GM21529 (cell line): Measurements from ENCODE around the gene PTGFRN.
"Not testable (repeated sequence)": the region's sequence is repeated elsewhere in the genome, so short reads cannot be mapped to it uniquely, and the experiment has no call there.

Source experiments
- ATAC-seq: cut with Tn5 transposase; IDR thresholded peaks from one replicate; pipeline ENCODE4 v1.9.1; 2021; ENCODE audit not compliant: unreplicated experiment

The PTGFRN gene

DNA sequence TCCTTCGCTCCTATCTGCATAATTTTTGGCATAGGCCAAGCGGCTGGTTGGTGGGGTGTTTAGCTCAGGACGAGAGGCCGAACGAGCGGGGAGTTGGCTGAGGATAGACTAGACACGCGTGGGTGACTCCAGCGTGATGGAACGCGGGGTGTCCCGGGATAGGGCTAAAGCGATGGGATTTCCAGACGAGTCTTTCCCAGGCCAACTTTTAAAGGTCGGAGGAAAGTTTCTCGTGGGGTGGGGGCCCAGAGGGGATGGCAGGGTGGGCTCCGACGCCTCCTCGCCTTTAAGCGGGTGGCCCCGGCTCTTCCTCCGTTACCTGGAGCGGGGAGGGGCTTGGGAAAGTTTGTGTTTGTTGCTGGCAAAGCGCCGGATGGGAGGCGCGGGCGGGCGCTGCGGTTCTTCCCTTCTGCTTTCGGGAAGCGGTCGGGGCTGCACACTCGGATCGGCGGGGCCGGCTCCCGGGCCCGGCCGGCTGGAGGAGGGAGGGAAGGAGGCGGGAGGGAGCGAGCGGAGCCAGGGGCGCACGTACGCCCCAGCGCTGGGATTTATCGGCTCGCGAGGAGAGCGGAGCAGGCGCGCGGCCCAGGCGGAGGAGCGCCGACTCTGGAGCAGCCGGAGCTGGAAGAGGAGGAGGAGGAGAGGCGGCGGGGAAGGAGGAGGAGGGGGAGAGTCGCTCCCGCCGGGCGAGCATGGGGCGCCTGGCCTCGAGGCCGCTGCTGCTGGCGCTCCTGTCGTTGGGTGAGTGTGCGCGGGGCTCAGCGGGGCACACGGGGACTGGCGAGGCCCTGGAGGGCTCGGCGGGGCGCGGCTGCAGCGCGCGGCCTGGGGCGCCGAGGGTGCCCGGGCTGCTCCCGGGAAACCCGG is at the start of gene PTGFRN:
Gene PTGFRN, plus strand, starts transcription at position 405 of the 867 bp plus-strand sequence. Its CDS starts 288 bp downstream, at position 693.
- no peak for ATAC-seq

GRCh38 chr1:116860167-116860566 is 49.5 kb upstream of the PTGFRN start:
- ATAC-seq, result not testable (repeated sequence)

DNA sequence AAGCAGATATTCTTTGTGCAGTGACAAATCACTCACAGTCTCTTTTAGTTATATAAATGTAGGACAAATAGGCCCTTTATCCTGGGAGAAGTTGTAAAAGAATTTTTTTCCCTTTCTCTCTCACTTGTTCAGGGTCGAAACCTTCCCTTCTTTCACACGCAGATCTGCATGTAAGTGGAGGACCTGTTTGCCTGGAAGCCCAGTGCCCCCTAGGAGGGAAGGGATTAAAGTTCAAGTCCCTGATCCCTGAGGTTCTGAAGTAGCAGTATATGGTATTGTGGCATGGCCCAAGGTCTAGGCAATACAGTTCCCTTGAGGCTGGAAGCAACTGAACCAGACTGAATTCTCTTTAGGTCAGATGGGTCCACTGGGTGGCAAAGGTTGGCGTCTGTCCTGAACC is 48.6 kb upstream of the PTGFRN start:
- no peak for ATAC-seq

GRCh38 chr1:116863031-116863430 is 46.7 kb upstream of the PTGFRN start:
- ATAC-seq, result not testable (repeated sequence)

DNA sequence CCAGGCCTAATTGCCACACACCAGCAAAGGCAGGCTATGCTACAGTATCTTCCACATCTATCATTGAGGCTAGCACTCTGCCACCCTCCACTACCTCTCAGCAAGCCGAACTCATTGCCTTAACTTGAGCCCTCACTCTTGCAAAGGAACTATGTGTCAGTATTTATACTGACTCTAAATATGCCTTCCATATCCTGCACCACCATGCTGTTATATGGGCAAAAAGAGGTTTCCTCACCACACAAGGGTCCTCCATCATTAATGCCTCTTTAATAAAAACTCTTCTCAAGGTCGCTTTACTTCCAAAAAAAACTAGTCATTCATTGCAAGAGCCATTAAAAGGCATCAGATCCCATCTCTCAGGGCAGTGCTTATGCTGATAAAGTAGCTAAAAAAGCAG is 43.2 kb upstream of the PTGFRN start:
- not testable (repeated sequence) for ATAC-seq

DNA sequence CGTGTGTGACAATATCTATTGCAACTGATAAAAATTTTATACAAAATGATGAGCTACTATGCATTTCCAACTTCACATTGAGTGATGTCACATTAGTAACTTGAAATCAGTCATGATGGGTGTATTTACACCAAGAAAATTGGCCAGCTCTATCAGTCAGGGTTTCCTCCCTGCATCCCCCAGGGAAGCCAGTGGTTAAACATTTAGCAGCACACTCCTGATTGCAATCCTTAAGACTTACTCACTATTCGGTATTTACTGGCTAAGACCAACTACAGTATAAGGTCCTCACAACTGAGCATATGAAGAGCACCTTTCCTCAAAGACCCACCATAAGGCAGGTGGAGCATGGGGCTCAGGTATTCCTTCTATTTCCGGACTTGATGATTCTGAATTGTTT is 41.3 kb upstream of the PTGFRN start:
- ATAC-seq, result no peak

DNA sequence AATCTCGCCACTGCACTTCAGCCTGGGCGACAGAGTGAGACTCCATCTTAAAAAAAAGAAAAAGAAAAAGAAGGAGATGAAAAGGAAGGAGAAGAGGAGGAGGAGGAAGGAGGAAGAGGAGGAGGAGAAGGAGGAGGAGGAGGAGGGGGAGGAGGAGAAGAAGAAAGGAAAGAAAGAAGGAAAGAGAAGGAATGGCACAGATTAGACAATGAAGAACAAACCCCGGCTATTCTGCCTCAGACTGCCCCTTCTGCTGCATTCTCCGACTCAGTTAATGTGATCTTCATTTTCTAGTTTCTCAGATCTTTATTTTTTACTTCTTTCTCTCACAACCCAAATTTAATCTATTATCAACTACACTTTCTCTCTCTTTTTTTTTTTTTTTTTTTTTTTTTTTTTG is 40.1 kb upstream of the PTGFRN start:
- ATAC-seq, result no peak

GRCh38 chr1:116870300-116870699 is 39.4 kb upstream of the PTGFRN start:
- no peak for ATAC-seq

GRCh38 chr1:116871779-116872146 is 38.0 kb upstream of the PTGFRN start:
- no peak for ATAC-seq

GRCh38 chr1:116873680-116874271 is 35.9 kb upstream of the PTGFRN start:
- no peak for ATAC-seq

GRCh38 chr1:116874733-116875249 is 34.9 kb upstream of the PTGFRN start:
- ATAC-seq, result no peak

DNA sequence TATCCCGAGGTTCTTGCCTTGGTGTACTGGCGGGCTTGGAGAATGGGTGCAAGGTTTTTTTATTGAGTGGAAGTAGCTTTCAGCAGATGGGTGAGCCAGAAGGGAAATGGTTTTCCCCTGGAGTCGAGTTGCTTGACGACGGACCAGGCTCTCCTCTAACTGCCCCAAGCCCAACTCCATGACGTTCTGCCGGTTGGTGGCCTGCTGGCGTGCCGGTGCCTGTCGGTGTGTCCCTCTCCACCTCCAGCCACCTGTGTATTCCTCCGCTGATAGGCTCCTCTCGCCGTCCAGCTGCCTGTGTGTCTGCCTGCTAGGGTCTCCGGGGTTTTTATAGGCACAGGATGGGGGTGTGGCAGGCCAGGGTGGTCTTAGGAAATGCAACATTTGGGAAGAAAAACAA is 34.3 kb upstream of the PTGFRN start:
- no peak for ATAC-seq

DNA sequence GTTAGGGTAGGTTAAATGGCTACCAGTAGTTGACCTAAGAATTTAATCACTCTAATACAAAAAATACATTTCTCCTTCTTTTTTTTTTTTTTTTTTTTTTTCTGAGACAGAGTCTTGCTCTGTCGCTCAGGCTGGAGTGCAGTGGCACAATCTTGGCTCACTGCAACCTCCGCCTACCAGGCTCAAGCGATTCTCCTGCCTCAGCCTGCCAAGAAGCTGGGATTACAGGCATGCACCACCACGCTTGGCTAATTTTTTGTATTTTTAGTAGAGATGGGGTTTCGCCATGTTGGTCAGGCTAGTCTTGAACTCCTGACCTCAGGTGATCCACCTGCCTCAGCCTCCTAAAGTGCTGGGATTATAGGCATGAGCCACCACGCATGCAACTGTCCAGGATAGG is 33.8 kb upstream of the PTGFRN start:
- not testable (repeated sequence) for ATAC-seq

DNA sequence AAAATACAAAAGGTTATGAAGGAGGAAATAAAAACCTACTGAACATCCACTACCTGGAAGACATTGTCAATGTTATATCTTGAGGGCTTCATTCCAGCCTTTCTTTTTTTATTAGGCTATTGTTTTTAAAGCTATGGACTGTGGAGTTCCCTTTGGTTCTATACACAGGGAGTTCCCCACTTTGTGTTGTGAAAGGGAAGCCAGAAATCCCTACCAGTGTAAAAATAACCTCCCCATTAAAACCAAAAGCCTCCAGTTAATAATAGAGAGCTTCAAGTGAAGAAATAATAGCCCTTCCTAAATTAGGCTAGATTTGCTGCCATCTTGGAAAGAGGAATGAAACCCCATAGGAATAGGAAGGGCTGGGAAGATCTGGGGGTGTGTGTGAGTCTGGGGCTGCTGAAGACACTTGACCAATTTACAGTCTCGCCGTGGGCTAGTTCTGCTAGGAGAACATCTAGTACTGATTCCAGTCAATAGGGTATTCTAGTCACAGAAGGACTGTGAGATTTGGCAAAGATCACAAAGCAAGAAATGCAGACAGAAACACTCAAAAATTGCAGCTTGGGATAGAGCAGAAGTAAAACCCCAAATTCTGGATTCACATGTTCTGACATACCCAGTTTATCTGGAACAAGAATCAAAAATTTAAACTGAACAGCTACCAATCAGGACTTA is 32.4 kb upstream of the PTGFRN start:
- no peak for ATAC-seq

DNA sequence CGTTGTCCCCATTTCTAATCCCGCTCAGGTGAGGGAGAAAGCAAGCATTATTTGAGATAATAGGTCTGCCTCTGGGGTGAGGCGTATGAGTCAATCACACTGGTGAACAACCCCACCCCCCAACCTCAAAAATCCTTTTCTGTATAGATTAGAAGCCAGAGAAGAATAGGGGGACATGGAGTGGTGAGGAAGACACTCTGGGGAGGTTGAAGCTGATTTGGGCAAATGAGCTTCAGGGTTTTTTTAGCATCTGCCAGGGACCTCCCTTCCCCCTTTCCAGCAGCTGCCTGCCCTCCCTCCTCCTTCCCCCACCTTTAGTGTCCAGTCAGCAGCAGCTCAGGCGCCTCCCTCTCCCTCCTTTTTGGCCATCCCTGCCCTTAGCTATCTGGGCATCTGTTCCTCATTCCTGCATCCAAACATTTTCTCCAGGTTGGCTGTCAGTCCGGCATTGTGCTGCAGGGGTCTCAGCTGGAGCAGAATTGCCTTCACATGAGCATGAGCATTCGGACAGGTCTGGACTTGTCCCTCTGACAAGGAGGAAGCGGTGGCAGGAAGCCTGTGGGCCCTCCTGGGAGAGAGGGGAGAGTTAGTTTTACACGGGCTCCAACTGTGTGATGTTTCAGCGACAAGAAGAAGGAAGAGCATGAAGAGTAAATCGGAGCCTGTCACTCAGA is 30.8 kb upstream of the PTGFRN start:
- ATAC-seq, result peak; percentile 50

DNA sequence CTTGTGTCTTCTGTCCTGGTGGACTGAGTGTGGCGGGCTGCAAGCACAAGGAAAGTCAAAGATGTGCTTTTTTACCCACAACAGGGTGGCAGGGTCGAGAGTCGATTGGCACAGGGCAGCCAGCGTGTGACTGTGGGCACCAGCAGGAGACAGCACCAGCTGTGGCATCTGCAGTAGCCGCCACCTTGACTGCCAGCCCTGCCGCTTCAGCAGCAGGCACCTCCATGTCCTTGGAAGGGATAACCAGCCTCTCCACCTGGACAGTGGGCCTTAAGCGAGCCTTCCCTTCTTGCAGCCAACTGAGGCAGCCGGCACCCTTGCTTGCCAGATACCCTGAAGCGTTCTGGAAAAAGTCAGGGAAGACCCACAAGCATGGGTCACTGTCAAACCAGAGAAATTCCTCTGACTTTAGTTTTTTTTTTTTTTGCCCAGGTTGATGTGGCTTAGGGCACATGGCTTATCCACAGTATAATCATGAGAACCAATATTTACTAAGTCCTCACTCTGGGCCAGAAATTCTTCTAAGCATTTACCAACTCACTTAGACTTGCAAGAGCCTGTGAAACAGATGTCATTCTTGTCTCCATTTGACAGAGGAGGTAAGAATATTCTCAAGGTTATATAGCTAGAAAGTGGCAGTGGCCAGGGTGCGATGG is 30.1 kb upstream of the PTGFRN start:
- ATAC-seq, result no peak

GRCh38 chr1:116880917-116881316 is 28.8 kb upstream of the PTGFRN start:
- no peak for ATAC-seq

- no peak for ATAC-seq
Measured at GRCh38 chr1:116881879-116882520, 27.7 kb upstream of the PTGFRN start.

DNA sequence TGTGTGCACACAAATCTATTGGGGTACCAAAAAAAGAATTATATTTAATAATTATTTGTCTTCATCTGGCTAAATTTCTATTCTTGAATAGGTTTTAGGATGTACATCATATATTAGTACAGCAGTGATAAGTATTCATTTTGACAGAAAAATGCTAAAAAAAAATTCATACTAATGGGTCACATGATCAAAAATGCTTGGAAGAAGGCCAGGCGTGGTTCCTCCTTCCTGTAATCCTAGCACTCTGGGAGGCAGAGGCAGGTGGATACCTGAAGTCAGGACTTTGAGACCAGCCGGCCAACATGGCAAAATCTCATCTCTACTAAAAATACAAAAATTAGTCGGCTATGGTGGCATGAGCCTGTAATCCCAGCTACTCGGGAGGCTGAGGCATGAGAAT is 26.9 kb upstream of the PTGFRN start:
- ATAC-seq, result no peak

DNA sequence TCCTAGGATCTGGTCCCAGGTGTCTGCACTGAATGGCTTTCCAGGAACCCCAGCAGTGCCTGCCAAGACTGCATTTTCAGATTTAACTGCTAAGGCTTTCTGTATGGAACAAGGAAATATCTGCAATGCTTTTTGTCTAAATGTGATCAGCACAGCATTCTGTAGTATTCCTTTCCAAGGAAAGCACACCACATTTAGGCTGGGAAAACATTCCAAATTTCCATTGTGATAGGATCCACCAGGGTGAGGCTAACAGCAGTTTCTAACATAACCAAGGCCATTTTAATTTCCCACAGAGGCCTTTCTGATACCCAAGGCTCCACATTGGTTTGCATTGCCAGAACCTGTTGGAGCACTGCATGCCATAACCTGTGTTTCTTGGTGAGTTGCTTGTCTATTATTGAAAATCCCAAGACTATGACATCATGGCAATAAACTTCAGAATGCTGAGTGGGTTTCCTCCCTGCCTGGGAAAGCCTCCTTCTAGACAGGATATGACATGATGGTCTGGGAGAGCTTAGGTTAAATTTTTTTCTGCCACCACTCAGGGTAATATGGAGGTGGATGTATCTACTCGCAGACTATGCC is 23.3 kb upstream of the PTGFRN start:
- ATAC-seq, result no peak
